Forelimb muscle (tissue), 1 donor: ENCODE results near the gene TAF4B. TPM values are rescaled to one million over a fixed set of nuclear protein-coding genes. Genes with fewer than 3 reads are reported as not detected.

Experiments used
- DNase-seq: peaks from one replicate; pipeline ENCODE4 v3.0.0-alpha.2; 2013; ENCODE audit warnings: low read depth
- polyA plus RNA-seq: library from polyadenylated mRNA; unstranded; fragments of 120-200 nt; gene quantifications from one replicate; pipeline ENCODE4 v1.2.1, GENCODE V29; 2013; ENCODE audit not compliant: insufficient read length

Gene TAF4B
- polyA plus RNA-seq, 1 donor, result 2.4 TPM

GRCh38 chr18:26386002-26386401, 159.8 kb downstream of the TAF4B start:
- DNase-seq, result no peak

- no peak for DNase-seq
Observed at GRCh38 chr18:26386441-26386840, 160.2 kb downstream of the TAF4B start.

GRCh38 chr18:26394047-26394654, 167.9 kb downstream of the TAF4B start:
- no peak for DNase-seq

GRCh38 chr18:26397019-26397418, 170.8 kb downstream of the TAF4B start:
- no peak for DNase-seq

- DNase-seq, result no peak
Observed at GRCh38 chr18:26403491-26403890, 177.2 kb downstream of the TAF4B start.

GRCh38 chr18:26405190-26405801, 179.1 kb downstream of the TAF4B start:
- no peak for DNase-seq

- DNase-seq, result no peak
Observed at GRCh38 chr18:26406324-26406723, 180.1 kb downstream of the TAF4B start.

- no peak for DNase-seq
Observed at GRCh38 chr18:26406854-26407517, 180.7 kb downstream of the TAF4B start.

- no peak for DNase-seq
Observed at GRCh38 chr18:26407736-26408601, 181.7 kb downstream of the TAF4B start.

GRCh38 chr18:26409091-26409490, 182.8 kb downstream of the TAF4B start:
- no peak for DNase-seq

- no peak for DNase-seq
Observed at GRCh38 chr18:26414901-26415440, 188.7 kb downstream of the TAF4B start.

GRCh38 chr18:26415631-26416030, 189.4 kb downstream of the TAF4B start:
- no peak for DNase-seq

GRCh38 chr18:26416652-26417150, 190.5 kb downstream of the TAF4B start:
- no peak for DNase-seq

GRCh38 chr18:26417190-26417589, 190.9 kb downstream of the TAF4B start:
- no peak for DNase-seq

- no peak for DNase-seq
Observed at GRCh38 chr18:26418225-26418624, 192.0 kb downstream of the TAF4B start.

- no peak for DNase-seq
Observed at GRCh38 chr18:26419746-26420145, 193.5 kb downstream of the TAF4B start.

GRCh38 chr18:26421503-26421902, 195.3 kb downstream of the TAF4B start:
- DNase-seq, result no peak

- no peak for DNase-seq
Observed at GRCh38 chr18:26421931-26422330, 195.7 kb downstream of the TAF4B start.

GRCh38 chr18:26422472-26423162, 196.4 kb downstream of the TAF4B start:
- DNase-seq, result no peak

- no peak for DNase-seq
Observed at GRCh38 chr18:26424428-26425147, 198.3 kb downstream of the TAF4B start.

- no peak for DNase-seq
Observed at GRCh38 chr18:26425148-26425531, 198.9 kb downstream of the TAF4B start.
